ELR (cell line): ENCODE measurements around the gene FHOD3.
A peak's percentile ranks its signal among the peaks of the same experiment; 100 is the strongest.

ENCODE experiments used
- DNase-seq: peaks from one replicate; pipeline ENCODE4 v3.0.0-alpha.2; 2015; ENCODE audit warnings: low read depth

The FHOD3 gene

DNA sequence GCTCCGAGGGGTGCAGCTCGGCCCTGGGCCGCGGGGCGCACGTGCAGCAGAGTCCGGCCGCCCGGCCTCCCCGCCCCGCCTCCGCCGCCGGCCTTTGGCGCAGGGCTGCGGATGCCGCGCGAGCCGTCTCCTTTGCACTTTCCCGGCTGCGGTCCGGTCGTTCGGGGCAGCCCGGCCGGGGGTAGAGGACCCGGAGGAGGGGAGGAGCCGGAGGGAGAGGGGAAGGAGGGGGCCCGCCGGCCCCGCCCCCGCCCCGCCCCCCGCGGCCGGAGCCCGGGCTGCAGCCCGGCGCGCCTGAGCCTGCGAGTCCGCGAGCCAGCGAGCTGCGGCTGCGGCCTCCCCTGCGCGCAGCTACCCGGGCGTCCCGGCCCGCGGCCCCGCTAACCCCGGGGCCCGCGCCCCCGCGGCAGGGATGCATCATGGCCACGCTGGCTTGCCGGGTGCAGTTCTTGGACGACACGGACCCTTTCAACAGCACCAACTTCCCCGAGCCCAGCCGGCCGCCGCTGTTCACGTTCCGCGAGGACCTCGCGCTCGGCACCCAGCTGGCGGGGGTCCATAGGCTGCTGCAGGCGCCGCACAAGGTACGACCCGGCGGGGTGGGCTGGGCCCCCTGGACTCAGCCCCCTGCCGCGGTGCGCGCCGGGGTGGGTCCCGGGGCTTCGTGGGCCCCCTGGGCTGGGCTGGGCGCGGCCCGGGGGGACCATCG is at the start of gene FHOD3:
FHOD3 (plus strand) TSS at position 297 of the 709 bp plus-strand sequence; CDS start at position 420, 123 bp downstream.
- DNase-seq: peak; percentile 86

GRCh38 chr18:36249392-36249791 is 48.1 kb upstream of the FHOD3 start:
- DNase-seq: no peak

GRCh38 chr18:36250827-36251226 is 46.7 kb upstream of the FHOD3 start:
- no peak for DNase-seq

DNA sequence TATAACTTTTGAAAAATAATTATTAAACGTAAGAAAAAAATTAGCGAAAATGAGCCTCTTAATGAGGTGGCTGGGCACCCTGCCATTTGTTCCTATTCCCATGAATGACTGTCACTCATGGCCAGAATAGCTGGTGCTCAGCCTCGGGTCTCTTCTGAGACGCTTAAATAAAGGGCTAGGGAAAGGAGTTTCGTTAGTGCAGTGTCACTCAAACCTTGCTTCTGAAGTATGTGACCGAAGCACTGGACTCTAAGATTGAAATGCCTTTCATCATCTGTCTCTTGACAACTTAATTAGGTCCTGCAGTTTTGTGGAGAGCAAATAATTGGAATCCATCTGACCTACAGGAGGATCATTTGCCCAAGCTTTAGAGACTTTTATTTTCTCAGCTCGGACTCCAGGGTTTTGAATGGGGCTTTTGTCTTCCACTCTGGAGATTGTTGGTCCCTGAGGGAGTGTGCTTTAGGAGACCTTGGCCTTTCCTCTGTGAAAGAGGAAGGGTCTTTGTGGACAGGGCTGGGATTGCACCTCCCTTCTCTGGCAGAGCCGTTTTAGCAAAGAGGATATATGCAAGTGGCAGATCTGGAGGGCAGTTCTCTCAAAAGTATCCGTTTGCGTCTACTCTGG is 42.3 kb upstream of the FHOD3 start:
- no peak for DNase-seq

DNA sequence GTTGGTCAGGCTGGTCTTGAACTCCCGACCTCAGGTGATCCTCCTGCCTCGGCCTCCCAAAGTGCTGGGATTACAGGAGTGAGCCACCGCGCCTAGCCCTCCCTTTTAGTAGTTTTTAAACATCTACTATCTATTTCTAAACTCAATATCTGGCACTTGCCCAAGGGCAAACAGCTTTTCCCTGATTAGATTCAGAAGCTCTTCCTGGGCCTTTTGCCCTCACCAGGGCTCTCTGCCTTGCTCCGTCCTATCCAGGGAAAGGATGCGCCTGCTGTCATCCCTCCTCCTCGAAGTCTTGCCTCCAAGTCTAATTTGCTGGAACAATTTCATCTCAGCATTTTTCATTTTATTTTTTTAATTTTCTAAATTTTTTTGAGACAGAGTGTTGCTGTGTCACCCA is 41.4 kb upstream of the FHOD3 start:
- DNase-seq: no peak

GRCh38 chr18:36262971-36263370 is 34.5 kb upstream of the FHOD3 start:
- DNase-seq: no peak

- no peak for DNase-seq
These were observed 33.2 kb upstream of the FHOD3 start for GRCh38 chr18:36264283-36264682.

GRCh38 chr18:36265015-36265414 is 32.5 kb upstream of the FHOD3 start:
- DNase-seq: no peak

- DNase-seq: no peak
These were observed 28.4 kb upstream of the FHOD3 start for GRCh38 chr18:36269157-36269556.

- no peak for DNase-seq
These were observed 26.4 kb upstream of the FHOD3 start for GRCh38 chr18:36271153-36271552.

DNA sequence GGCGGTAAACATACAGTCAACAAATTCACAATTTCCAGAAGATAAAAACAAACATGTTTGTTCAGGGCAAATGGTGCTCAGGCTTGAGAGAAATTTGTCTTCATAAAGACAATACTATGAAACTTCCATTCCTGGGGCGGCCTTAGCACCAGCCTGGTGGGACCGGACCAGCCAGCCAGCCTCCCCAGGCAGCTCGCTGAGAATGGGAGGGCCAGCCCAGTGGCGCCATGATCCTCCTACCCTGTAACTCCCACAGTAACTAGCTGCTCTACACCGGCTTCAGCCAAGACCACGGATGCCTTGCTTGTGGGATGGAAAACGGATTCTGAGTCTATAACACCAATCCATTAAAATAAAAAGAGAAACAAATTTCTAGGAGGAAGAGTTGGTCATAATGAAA is 24.2 kb upstream of the FHOD3 start:
- no peak for DNase-seq

- no peak for DNase-seq
These were observed 23.3 kb upstream of the FHOD3 start for GRCh38 chr18:36274083-36274715.

GRCh38 chr18:36275561-36275960 is 22.0 kb upstream of the FHOD3 start:
- DNase-seq: no peak

- no peak for DNase-seq
These were observed 18.5 kb upstream of the FHOD3 start for GRCh38 chr18:36279001-36279400.

- no peak for DNase-seq
These were observed 15.6 kb upstream of the FHOD3 start for GRCh38 chr18:36281936-36282335.

GRCh38 chr18:36283448-36283847 is 14.1 kb upstream of the FHOD3 start:
- DNase-seq: no peak

DNA sequence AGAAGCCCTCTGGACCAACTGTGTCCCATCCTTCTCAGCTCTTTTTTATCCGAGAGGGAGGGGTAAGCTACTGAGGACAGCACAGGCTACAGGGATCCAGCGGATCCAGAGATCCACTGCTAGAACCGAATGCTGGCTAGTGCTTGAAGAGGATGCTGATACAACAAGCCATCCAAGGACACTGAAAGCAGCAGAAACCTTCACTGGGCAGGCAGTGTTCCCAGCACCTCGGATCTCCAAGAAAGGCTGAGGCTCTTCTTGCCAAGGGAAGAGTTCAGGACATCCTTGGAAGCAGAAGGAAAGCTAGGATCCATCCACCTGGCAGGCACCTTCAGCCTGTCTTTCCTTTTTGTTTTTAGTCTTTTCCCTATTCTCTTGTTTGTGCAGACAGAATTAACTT is 13.2 kb upstream of the FHOD3 start:
- no peak for DNase-seq

- DNase-seq: peak; percentile 81
These were observed 12.7 kb upstream of the FHOD3 start for GRCh38 chr18:36284671-36285295.

GRCh38 chr18:36287653-36288052 is 9.9 kb upstream of the FHOD3 start:
- no peak for DNase-seq

DNA sequence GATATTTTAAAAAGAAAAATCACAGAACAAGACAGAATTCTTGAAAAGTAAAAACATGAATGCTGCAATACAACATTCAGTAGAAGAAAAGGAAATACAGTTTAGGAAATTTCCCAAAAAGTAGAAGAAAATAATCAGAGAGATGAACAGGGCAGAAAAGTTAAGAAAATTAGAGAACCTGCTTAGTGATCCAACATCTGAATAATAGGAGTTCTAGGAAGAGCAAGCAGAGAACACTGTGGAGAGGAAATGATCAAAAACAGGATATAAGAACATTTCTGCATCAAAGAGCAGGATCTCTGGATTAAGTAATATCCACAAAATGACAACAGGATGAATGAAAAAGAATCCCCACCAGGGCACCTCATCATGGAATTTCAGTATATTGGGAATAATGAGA is 8.8 kb upstream of the FHOD3 start:
- no peak for DNase-seq

- DNase-seq: peak; percentile 83
These were observed 3.5 kb upstream of the FHOD3 start for GRCh38 chr18:36294031-36294430.

DNA sequence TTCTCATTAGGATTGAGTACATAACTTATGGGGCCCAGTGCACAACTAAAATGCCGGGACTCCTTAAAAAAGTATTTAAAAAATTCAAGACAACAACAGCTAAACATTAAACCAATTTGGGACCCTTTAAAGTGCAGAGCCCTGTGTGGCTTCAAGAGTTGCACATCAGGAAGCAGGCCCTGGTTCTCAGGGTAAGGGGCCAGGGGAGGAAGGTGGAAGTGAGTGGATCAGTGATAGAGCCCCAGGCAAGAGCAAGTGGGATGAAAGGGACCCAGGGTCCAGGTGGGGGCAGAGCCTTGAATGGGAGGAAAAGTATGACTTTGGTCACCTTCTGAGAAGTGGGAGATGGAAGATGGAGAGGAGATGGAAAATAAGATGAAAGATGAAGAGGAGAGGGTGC is 2.3 kb upstream of the FHOD3 start:
- no peak for DNase-seq

DNA sequence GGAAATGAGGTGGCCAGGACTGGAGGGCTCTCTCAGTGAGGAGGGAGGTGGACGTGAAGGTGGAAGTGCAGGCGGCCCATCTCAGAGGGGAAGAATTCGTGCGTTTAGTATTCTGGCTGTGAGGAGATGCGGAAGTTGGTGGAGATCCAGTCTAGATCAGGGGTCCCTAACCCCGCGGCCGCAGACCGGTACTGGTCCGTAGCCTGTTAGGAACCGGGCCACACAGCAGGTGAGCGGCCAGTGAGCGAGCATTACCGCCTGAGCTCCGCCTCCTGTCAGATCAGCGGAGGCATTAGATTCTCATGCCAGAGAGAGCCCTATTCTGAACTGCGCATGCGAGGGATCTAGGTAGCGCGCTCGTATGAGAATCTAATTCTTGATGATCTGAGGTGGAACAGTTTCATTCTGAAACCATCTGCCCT is 1.6 kb upstream of the FHOD3 start:
- DNase-seq: no peak
